Tibial artery (tissue), 4 donors: ENCODE results near the gene GPR55.

Experiments
- DNase-seq, 2 donors: peaks; one replicate each; pipeline ENCODE4 v3.0.0-alpha.2; 2019
- H3K27ac ChIP-seq, 2 donors: fragments of 200-600 bp; sonication (generic) in 1 of 2; 1 replicate in 1 of 2; 2 replicates in 1 of 2; pipeline ENCODE4 v1.5.1; 2018 to 2019; ENCODE audit warnings: mild to moderate bottlenecking in 1 of 2
- H3K27me3 ChIP-seq, 2 donors: fragments of 200-600 bp; sonication (generic) in 1 of 2; one replicate each; pipeline versions ENCODE4 v1.5.1 to v1.6.0; 2016 to 2019
- H3K36me3 ChIP-seq, 3 donors: fragments of 200-600 bp; sonication (generic) in 2 of 3; one replicate each; pipeline ENCODE4 v1.5.1; 2016 to 2019; ENCODE audit warnings: mild to moderate bottlenecking in 2 of 3
- H3K4me1 ChIP-seq, 4 donors: fragments of 200-600 bp; sonication (generic) in 2 of 4; 1 replicate in 3 of 4; 2 replicates in 1 of 4; pipeline ENCODE4 v1.5.1; 2016 to 2019
- H3K4me3 ChIP-seq, 2 donors: fragments of 200-600 bp; sonication (generic) in 1 of 2; 1 replicate in 1 of 2; 2 replicates in 1 of 2; pipeline ENCODE4 v1.5.1; 2018 to 2019; ENCODE audit warnings: mild to moderate bottlenecking in 2 of 2
- H3K9me3 ChIP-seq, 3 donors: fragments of 200-600 bp; sonication (generic) in 1 of 3; one replicate each; pipeline ENCODE4 v1.5.1; 2016 to 2019
- CTCF ChIP-seq, 2 experiments: fragments of 200-600 bp in 1 of 2; fragments of 450-650 bp in 1 of 2; IDR thresholded peaks; one replicate each; pipeline ENCODE4 v1.5.1; 2017 to 2019; ENCODE audit warnings: antibody characterized with exemption in 2 of 2, mild to moderate bottlenecking in 1 of 2, moderate library complexity in 1 of 2
- intact Hi-C: fragments of 100-400 bp; cut with DNase I; formaldehyde crosslinking; loops from one replicate; pipeline ENCODE4 v1.15.0; 2023; ENCODE audit warnings: low total_unique reads

The GPR55 gene

GRCh38 chr2:230967113-230967512 is 42.1 kb upstream of the GPR55 start:
- intact Hi-C loops: no loop called here
- no peak for DNase-seq
- H3K4me1 ChIP-seq: no peaks in the 10 kb centered on the region
- H3K27me3 ChIP-seq: peaks cover 0 to 18% of the 10 kb centered on the region in 2 donors
- no peaks in the 10 kb centered on the region for H3K36me3 ChIP-seq
- no peaks in the 10 kb centered on the region for H3K9me3 ChIP-seq
- no peak overlapping the region for H3K4me3 ChIP-seq
- H3K27ac ChIP-seq: no peak overlapping the region
- TF ChIP-seq CTCF (IDR thresholded peaks at IDR 0.05): no peak

GRCh38 chr2:230964136-230964730 is 39.2 kb upstream of the GPR55 start:
- DNase-seq: no peak
- no peak overlapping the region for H3K27ac ChIP-seq
- TF ChIP-seq CTCF (IDR thresholded peaks at IDR 0.05): no peak
- no peak overlapping the region for H3K4me3 ChIP-seq
- H3K4me1 ChIP-seq: no peaks in the 10 kb centered on the region
- intact Hi-C loops: no loop called here
- H3K27me3 ChIP-seq: peaks cover 0 to 38% of the 10 kb centered on the region in 2 donors
- H3K9me3 ChIP-seq: no peaks in the 10 kb centered on the region
- H3K36me3 ChIP-seq: no peaks in the 10 kb centered on the region

- H3K36me3 ChIP-seq: no peaks in the 10 kb centered on the region
- no peak for DNase-seq
- no peak overlapping the region for H3K4me3 ChIP-seq
- no peak for TF ChIP-seq CTCF (IDR thresholded peaks at IDR 0.05)
- intact Hi-C loops: no loop called here
- peaks cover 0 to 8% (median 2%) of the 10 kb centered on the region in 4 donors for H3K4me1 ChIP-seq
- H3K9me3 ChIP-seq: no peaks in the 10 kb centered on the region
- H3K27me3 ChIP-seq: peaks cover 3 to 48% of the 10 kb centered on the region in 2 donors
- no peak overlapping the region for H3K27ac ChIP-seq
These were observed 36.0 kb upstream of the GPR55 start for GRCh38 chr2:230961091-230961491.

GRCh38 chr2:230960026-230960425 is 35.0 kb upstream of the GPR55 start:
- H3K27ac ChIP-seq: no peak overlapping the region
- H3K9me3 ChIP-seq: no peaks in the 10 kb centered on the region
- TF ChIP-seq CTCF (IDR thresholded peaks at IDR 0.05): no peak
- DNase-seq: no peak
- no peaks in the 10 kb centered on the region for H3K36me3 ChIP-seq
- peaks cover 3 to 48% of the 10 kb centered on the region in 2 donors for H3K27me3 ChIP-seq
- H3K4me1 ChIP-seq: peaks cover 0 to 8% (median 2%) of the 10 kb centered on the region in 4 donors
- intact Hi-C loops: no loop called here
- H3K4me3 ChIP-seq: no peak overlapping the region

- Histone ChIP-seq H3K4me3 (no peak overlapping the region), H3K4me1 (peaks cover 0 to 8% (median 2%) of the 10 kb centered on the region in 4 donors), H3K36me3 (no peaks in the 10 kb centered on the region), H3K27me3 (peaks cover 3 to 41% of the 10 kb centered on the region in 2 donors), H3K9me3 (no peaks in the 10 kb centered on the region), H3K27ac (no peak overlapping the region)
- intact Hi-C loops: no loop called here
- no peak for DNase-seq
- no peak for TF ChIP-seq CTCF (IDR thresholded peaks at IDR 0.05)
These were observed 34.0 kb upstream of the GPR55 start for GRCh38 chr2:230958820-230959756.
